MM.1S (cell line): Measurements from ENCODE around the gene RALGDS.

Experiments used
- EZH2 ChIP-seq: fragments of 300-600 bp; sonication (generic); optimal IDR thresholded peaks from 2 replicates; pipeline ENCODE3; 2017; ENCODE audit warnings: low read depth, mild to moderate bottlenecking, antibody characterized with exemption, low read length, mixed read lengths
- EZH2phosphoT487 ChIP-seq: fragments of 300-600 bp; sonication (generic); IDR thresholded peaks from 2 replicates; pipeline ENCODE4 v1.6.1; 2018; ENCODE audit warnings: antibody characterized with exemption, low read length
- TF ChIP-seq, protein P1 (sequence below): fragments of 300-600 bp; sonication (generic); IDR thresholded peaks from 2 replicates; pipeline ENCODE4 v1.5.1; 2016; ENCODE audit warnings: antibody characterized with exemption, low read length, mixed read lengths

DNA sequence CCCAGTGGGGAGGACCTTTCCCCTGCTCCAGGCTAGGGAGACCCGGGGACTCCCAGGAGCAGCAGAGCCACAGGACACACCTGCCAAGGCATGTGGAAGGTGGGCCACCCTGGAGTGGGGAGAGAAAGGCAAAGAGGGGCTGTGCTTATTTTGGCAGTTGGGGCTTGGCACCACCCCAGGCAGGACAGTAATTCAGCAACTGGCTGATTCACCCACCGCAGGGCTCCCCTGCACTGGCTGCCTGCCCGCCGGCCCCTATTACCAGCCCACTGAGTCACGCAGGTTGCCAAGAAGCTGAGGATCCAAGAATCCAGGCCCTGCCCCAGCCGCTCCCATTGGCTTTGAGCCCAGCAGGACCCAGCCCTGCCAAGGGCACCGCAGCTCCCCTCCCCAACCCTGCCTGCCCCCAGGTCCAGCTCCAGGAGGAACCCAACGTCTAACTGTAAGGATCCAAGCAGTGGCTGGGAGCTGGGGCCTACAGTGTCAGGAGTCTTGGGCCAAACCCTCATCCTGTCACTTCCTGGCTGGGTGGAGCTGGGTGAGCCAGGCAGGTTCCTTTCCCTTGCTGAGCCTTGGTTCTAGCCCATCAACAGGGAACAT, 14.2 kb upstream of the RALGDS start:
- TF ChIP-seq, protein P1, sequence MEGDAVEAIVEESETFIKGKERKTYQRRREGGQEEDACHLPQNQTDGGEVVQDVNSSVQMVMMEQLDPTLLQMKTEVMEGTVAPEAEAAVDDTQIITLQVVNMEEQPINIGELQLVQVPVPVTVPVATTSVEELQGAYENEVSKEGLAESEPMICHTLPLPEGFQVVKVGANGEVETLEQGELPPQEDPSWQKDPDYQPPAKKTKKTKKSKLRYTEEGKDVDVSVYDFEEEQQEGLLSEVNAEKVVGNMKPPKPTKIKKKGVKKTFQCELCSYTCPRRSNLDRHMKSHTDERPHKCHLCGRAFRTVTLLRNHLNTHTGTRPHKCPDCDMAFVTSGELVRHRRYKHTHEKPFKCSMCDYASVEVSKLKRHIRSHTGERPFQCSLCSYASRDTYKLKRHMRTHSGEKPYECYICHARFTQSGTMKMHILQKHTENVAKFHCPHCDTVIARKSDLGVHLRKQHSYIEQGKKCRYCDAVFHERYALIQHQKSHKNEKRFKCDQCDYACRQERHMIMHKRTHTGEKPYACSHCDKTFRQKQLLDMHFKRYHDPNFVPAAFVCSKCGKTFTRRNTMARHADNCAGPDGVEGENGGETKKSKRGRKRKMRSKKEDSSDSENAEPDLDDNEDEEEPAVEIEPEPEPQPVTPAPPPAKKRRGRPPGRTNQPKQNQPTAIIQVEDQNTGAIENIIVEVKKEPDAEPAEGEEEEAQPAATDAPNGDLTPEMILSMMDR, result no peak
- TF ChIP-seq EZH2 (no peak), EZH2phosphoT487 (no peak)
